Neural cell (in vitro differentiated cells): ENCODE data around the gene DCC.

ENCODE experiments used
- CTCF ChIP-seq: fragments of 450-650 bp; IDR thresholded peaks from 2 replicates; pipeline ENCODE4 v1.5.1; 2014; ENCODE audit warnings: antibody characterized with exemption, mild to moderate bottlenecking, moderate library complexity; ENCODE audit not compliant: poor library complexity, severe bottlenecking
- EP300 ChIP-seq: fragments of 450-650 bp; conservative IDR thresholded peaks from 2 replicates; pipeline ENCODE4 v1.6.1; 2014; ENCODE audit warnings: antibody characterized with exemption, mild to moderate bottlenecking, moderate library complexity; ENCODE audit not compliant: poor library complexity, severe bottlenecking
- EZH2 ChIP-seq: fragments of 200-600, 300-800 bp; shearing (Covaris generic), sonication (generic); IDR thresholded peaks from 2 replicates; pipeline ENCODE4 v1.6.1; 2014; ENCODE audit warnings: antibody characterized with exemption, low read length, borderline replicate concordance, mild to moderate bottlenecking; ENCODE audit not compliant: insufficient read depth, poor library complexity, severe bottlenecking
- POLR2AphosphoS5 ChIP-seq: IDR thresholded peaks from 2 replicates; pipeline ENCODE4 v1.6.1; 2012
- RAD21 ChIP-seq: fragments of 450-650 bp; conservative IDR thresholded peaks from 2 replicates; pipeline ENCODE4 v1.6.1; 2014; ENCODE audit warnings: antibody characterized with exemption, mild to moderate bottlenecking, moderate library complexity
- REST ChIP-seq: IDR thresholded peaks from 2 replicates; pipeline ENCODE4 v1.6.1; 2012; ENCODE audit warnings: borderline replicate concordance

- TF ChIP-seq RAD21 (no peak), POLR2AphosphoS5 (no peak), EP300 (no peak), CTCF (no peak), EZH2 (no peak), REST (no peak)
Observed at GRCh38 chr18:53531187-53531586, 1191.2 kb downstream of the DCC start.
